WI38 (cell line): ENCODE results near the gene SBK1.

Source experiments
- H3K4me3 ChIP-seq: 2 replicates; pipeline ENCODE4 v1.5.1; 2011; ENCODE audit warnings: low read depth, mild to moderate bottlenecking, control low read depth, low read length
- CTCF ChIP-seq: IDR thresholded peaks from 2 replicates; pipeline ENCODE4 v1.5.1; 2012; ENCODE audit warnings: low read depth, mild to moderate bottlenecking, control low read depth, low read length

Gene SBK1

GRCh38 chr16:28280881-28281836 lies 11.2 kb upstream of the SBK1 start:
- H3K4me3 ChIP-seq, result no peak overlapping the region
- TF ChIP-seq CTCF, result no peak

GRCh38 chr16:28282045-28282444 lies 10.3 kb upstream of the SBK1 start:
- no peak for TF ChIP-seq CTCF
- H3K4me3 ChIP-seq, result no peak overlapping the region

GRCh38 chr16:28283173-28283572 lies 9.2 kb upstream of the SBK1 start:
- TF ChIP-seq CTCF, result no peak
- no peak overlapping the region for H3K4me3 ChIP-seq

- no peak for TF ChIP-seq CTCF
- no peak overlapping the region for H3K4me3 ChIP-seq
Measured at GRCh38 chr16:28283798-28284577, 8.3 kb upstream of the SBK1 start.

- TF ChIP-seq CTCF, result no peak
- no peak overlapping the region for H3K4me3 ChIP-seq
Measured at GRCh38 chr16:28285649-28286048, 6.7 kb upstream of the SBK1 start.

- TF ChIP-seq CTCF, result no peak
- H3K4me3 ChIP-seq, result no peak overlapping the region
Measured at GRCh38 chr16:28288114-28288513, 4.2 kb upstream of the SBK1 start.

- no peak for TF ChIP-seq CTCF
- no peak overlapping the region for H3K4me3 ChIP-seq
Measured at GRCh38 chr16:28289048-28289447, 3.3 kb upstream of the SBK1 start.
